Lower leg skin (tissue), 3 donors: ENCODE results near the gene DUSP9.

Experiments
- POLR2A ChIP-seq, 2 donors: fragments of 450-650 bp; IDR thresholded peaks; one replicate each; pipeline ENCODE4 v1.6.1; 2016 to 2017; ENCODE audit warnings: antibody characterized with exemption in 2 of 2, mild to moderate bottlenecking in 1 of 2, moderate library complexity in 1 of 2
- TF ChIP-seq, protein P1 (sequence below), 3 donors: fragments of 450-650 bp; IDR thresholded peaks; one replicate each; pipeline ENCODE4 v1.5.1; 2016; ENCODE audit warnings: antibody characterized with exemption in 3 of 3, mild to moderate bottlenecking in 3 of 3, moderate library complexity in 2 of 3

DNA sequence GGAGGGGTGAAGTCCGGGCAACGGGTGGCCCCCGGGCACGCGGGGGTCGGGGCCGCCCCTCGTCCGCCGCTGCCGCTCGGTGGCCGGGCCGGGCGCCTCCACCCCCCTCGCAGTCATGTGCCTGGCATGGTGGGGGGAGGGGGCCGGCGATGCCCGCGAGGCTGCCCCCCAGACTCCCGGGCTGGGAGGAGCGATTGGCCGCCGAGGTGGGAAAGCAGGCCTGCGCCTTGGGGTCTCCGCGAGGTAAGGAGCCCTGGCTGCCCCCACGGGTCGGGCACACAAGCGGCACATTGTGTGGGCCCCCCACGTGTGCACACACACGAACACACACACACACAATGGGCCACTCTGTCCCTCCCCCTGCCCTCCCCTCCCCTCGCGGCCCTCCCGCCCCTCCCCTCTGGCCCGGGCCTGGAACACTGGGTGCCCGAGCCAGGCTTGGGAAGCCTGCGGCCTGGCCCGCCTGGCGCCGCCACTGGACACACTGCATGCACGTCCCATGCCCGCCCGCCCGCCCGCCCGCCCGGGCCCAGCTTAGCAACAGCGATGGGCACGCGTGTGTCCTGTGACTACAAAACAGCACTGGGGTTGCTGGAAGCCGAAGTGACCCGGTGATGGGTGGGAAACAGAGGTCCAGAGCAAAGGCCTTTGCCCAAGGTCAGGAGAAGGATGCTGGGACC, 42.0 kb downstream of the DUSP9 start:
- TF ChIP-seq, protein P1, sequence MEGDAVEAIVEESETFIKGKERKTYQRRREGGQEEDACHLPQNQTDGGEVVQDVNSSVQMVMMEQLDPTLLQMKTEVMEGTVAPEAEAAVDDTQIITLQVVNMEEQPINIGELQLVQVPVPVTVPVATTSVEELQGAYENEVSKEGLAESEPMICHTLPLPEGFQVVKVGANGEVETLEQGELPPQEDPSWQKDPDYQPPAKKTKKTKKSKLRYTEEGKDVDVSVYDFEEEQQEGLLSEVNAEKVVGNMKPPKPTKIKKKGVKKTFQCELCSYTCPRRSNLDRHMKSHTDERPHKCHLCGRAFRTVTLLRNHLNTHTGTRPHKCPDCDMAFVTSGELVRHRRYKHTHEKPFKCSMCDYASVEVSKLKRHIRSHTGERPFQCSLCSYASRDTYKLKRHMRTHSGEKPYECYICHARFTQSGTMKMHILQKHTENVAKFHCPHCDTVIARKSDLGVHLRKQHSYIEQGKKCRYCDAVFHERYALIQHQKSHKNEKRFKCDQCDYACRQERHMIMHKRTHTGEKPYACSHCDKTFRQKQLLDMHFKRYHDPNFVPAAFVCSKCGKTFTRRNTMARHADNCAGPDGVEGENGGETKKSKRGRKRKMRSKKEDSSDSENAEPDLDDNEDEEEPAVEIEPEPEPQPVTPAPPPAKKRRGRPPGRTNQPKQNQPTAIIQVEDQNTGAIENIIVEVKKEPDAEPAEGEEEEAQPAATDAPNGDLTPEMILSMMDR (IDR thresholded peaks at IDR 0.05), result no peak
- no peak for TF ChIP-seq POLR2A (IDR thresholded peaks at IDR 0.05)
